ENCODE measurements around the gene SLC38A5.

Gene SLC38A5

DNA sequence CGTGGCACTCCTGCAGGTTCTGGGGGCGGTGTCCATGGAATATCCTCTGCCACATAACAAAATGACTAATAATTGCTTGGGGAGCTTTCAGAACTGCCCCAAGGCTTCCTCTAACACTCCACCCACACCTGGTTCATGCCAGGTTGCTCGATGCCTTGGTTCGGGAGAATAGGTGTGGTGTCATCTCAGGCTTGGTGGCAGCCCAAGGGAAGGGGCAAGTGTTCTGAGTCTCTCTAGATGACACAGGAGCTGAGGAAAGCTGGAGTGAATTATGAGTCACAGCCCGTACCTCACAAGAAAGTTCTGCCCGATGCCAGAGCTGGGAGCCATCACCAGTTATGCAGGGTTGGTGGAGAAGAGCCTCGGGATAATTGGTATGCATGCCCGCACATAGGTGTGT lies 20.6 kb upstream of the SLC38A5 start:
- DNase-seq = no peak

DNA sequence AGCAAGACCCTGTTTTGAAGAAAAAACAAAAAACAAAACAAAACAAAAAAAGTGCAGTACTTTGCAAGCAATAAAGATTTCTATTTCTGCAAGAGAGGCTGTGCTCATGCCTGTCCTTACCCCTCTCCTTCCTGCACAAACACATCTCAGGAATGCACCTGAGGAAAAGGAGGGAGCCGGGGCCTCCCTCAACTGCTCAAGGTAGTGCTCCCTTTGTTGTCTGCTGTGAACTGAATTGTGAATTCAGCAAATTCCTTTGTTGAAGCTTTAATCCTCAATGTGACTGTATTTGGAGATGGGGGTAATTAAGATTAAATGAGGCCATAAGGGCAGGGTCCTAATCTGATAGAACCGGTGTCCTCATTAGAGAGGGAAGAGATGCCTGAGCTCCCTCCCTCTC lies 19.8 kb upstream of the SLC38A5 start:
- DNase-seq = no peak

DNA sequence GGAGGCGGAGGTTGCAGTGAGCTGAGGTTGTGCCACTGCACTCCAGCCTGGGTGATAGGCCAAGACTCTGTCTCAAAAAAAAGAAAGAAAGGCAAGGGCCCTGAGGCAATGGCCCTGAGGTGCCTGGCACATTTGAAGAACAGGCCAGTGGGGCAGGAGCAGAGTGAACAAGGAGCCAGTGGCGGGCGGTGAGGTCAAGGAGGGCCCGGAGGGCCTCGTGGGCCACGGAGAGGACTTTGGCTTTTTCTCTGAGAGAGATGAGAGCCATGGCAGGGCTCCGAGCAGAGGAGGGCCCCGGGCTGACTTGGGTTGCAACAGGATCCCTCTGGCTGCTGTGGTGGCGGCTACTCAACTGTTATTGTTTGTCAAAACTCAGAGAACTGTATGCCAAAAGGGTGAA lies 19.2 kb upstream of the SLC38A5 start:
- no peak for DNase-seq

DNA sequence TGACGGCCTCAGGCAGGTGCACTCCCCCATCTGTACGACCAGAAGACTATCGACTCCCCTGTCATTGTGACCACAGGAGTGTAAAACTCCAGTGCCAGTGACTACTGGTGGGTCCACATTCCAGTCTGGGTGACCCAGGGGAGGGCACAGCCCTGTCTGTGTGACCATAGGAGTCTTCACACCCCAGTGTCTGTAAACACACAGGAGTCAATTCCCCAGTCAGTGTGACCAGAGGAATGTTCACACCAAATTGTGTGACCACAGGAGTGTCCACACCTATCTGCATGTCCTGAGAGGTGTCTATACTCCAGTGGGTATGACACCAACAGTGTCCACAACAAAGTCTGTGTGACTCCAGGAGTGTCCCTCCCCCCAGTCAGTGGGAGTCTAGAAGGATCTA lies 18.0 kb upstream of the SLC38A5 start:
- DNase-seq = no peak

DNA sequence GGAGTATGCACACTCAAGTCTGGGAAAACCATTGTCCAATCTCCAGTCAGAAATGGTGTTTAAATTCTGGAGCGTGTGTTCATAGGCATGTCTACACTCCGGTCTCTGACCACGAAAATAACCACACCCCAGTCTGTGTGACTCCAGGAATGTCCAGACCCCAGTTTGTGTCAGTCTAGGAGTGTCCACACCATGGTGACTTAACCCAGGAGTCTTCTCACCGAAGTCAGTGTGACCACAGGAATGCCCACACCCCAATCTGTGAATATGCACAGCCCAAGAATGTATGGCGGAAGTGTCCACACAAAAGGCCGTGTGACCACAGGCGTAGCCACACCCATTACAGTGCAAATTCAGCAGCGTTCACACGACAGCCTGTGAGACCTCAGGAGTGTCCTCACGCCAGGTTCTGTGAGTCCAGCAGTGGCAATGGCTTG lies 17.3 kb upstream of the SLC38A5 start:
- DNase-seq = no peak

DNA sequence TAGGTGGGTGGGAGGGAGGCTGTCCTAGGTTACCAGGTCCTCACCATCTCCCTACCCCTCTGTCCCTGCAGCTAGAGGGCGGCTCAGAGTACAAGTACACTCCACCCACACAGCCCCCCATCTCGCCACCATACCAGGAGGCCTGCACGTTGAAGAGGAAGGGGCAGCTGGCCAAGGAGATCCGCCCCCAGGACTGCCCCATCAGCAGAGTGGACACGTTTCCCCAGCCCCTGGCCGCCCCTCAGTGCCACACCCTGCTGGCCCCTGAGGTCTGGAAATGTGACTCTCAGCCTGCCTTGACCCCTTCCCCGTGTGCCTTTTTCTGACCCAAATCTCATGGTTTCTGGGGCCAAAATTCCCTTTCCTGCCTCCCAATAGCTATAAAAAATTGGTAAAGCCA lies 12.5 kb upstream of the SLC38A5 start:
- no peak for DNase-seq

DNA sequence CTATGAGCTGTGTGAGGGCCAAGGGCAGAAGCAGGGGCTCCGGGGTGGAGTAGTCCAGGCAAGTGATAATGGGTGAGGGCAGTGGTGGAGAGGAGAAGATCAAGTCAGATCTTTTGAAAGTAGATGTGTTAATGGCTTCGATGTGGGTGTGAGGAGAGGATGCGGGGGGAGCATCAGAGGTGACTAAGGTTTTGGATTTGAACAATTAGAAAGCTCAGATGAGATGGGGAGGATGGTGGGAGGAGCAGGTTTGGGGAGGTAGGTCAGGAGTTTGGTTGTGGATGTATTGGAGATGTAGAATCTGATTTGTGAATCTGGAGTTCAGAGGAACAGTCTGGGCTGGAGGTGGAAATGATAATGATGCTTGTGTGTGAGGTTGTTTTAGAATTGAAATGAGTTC lies 10.5 kb upstream of the SLC38A5 start:
- DNase-seq = no peak

DNA sequence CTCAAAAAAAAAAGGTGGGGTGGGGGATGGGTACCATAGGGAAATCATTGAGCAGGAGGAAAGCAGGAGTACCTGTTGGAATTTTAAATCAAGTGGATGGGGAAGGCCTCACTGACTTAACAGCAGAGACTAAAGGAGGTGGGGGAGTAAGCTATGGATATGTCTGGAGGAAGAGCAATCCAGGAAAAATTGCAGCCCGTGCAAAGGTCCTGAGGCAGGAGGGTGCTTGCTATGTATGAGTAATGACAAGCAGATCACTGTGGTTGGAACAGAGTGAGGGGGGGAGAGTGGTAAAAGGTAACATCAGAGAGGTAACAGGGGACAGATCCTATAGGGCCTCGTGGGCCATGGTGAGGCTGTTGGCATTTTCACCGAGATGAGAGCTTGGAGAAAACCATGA lies 10.1 kb upstream of the SLC38A5 start:
- DNase-seq = no peak

DNA sequence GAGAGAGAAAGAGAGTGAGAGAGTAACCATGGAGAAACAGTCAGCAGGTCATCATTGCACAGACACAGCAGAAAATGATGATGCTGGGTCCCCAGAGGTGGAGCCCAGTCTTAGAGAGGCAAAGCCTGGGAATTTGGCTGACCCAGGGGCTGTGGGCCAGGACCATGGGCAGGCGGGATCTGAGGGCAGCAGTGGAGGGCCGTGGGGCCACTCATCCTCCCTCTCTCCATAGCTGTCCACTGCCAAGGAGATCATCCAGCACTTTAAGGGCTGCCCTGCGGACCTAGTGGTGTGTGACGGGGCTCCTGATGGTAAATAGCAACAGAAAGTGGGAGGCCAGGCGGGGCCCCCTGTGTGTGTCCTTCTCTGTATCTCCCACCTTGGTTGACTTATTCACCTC lies 8.7 kb upstream of the SLC38A5 start:
- no peak for DNase-seq

DNA sequence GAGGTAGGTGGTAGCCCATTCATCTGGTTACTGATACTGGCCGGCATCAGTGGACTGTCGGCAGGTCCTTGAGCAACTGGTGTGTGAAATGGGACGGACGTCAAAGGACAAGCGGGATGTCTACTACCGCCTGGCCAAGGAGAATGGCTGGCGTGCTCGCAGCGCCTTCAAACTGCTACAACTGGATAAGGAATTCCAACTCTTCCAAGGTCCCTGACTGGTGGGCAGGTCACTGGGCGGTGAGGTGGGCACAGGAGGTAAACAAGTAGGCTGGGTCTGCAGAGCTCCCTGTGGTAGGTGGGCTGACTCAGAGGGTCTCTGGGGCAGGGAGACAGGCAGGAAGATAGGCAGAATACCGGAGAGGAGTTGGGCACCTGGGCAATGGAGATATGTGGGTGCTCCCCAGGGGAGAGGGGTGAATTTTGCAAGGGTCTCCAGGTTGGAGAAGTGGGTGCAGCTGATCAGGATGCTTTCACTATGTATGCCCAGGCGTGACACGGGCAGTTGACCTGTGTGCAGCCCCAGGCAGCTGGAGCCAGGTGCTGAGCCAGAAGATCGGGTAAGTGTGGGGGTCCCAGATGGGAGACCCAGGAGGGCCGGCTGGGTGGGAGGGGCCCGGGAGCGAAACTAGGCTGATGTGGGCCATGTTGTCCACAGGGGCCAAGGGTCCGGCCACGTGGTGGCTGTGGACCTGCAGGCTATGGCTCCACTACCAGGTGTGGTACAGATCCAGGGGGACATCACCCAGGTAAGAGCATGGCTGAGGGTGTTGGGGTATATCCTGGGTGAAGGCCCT lies 8.1 kb upstream of the SLC38A5 start:
- no peak for DNase-seq

DNA sequence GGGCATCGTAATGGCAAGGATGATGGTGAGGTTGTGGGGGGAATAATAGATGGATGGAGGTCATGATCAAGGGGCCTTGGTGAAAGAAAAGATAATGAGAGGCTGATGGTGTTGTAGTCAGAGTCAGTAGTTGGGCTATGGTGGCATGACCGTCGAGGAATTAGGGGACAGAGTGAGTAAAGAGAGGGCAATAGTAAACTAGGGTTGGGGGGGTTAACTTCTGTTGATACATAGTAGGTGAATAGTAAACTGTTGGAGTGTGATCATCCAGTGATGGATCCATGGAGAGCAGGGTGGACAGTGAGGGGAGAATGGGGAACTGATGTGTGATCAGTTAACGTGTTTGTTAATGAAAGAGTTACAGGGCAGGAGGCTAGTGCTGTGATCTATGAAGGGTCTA lies 6.9 kb upstream of the SLC38A5 start:
- DNase-seq = no peak

DNA sequence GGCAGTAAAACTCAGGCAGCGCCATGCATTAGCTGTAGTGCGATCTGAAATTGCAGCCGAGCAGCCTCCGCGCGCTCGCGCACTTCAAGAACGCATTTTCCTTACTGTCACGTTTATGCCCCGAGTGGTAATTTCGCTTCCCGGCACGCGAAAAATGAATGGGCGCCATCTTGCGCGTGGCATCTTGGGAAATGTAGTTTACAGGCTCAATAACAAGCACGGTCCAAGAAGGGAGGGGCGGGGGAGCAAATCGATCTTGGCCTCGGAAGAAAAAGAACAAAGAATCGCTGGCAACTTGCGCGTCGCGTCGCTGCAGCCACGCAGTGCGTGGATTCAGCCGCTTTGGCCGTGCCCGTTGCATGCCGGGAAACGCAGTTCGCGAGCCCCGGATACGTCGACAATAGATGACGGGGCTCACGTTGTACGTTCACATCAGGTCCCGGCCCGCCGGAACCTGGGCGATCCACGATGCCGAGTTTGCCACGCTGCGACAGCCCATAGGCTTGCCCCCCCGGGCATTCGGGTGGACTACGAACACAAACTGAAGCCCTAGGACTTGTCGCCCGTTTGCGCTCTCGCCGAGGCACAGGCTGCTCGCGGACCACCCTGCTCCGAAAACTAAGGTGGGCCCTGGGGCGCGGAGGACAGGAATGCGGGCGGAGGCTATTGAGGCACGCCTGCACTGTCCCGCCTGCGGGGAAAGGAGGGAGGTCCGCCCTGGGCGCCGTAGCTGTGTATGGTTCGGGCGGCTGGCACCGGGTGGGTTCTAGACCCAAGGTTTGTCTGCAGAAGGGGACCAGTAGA lies 5.9 kb upstream of the SLC38A5 start, which contains the start of gene FTSJ1:
TSS of gene FTSJ1 (plus strand) at position 426 of the 804 bp plus-strand sequence. CDS start 1,849 bp downstream, outside the sequence.
- DNase-seq = peak; percentile 86

DNA sequence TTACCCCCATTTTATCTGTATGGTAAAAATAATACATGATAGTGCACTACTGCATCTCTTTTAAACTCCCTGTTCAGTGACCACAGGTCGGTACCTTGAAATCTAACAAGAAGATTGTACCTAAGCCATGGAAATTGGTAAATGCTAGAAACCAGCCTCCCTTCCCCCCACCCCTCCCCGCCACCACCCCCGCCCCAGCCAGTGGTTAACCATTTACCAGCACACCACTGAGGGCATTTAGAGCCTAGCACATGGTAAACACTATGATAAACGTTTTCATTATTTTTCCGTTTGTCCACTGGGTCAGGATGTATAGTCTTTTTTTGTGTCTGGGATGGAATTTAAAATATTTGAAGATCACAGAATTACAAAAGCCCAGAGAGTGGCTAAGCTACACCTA lies 5.2 kb upstream of the SLC38A5 start:
- DNase-seq = no peak

DNA sequence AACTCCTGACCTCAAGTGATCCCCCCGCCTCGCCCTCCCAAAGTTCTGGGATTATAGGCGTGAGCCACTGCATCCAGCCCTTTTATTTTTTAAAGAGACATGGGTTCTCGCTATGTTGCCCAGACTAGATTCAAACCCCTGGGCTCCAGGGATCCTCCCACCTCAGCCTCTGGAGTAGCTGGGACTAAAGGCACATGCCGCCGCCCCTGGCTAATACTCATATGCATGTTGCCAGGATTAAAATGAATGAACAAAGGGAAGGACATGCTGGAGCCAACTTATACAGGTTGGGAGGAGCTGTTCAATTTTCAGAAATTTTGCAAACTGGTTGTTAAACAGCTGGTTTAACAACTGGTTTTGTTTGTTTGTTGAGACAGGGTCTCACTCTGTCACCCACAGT lies 4.5 kb upstream of the SLC38A5 start:
- no peak for DNase-seq

DNA sequence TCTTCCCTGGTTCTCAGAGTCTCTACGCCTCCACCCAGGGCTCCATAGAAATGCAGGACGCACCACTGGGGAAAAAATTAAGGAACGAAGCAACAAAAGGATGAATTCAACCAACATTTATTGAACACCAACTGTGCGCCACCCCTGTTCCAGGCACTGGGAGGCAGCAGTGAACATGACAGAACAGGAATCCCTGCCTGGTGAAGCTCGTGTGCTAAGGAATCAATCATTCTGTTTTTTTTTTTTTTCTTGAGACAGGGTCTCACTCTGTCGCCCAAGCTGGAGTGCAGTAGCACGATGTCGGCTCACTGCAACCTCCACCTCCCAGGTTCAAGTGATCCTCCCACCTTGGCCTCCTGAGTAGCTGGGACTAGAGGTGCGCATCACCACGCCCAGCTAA lies 4.1 kb upstream of the SLC38A5 start:
- DNase-seq = no peak

DNA sequence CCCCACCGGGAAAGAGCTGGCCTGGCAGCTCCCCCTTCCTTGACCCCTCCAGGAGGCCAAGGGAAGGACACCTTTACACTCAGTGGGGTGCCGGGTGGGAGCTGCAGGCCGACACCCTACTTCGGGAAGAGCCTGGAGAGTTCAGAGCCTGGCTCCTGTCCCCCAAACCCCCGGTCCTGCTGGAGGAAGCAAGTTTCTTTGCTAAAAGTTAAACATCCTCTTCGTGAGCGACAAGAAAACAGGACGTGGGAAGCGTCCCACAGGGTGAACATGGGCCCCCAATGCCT lies 3.6 kb upstream of the SLC38A5 start:
- DNase-seq = no peak

DNA sequence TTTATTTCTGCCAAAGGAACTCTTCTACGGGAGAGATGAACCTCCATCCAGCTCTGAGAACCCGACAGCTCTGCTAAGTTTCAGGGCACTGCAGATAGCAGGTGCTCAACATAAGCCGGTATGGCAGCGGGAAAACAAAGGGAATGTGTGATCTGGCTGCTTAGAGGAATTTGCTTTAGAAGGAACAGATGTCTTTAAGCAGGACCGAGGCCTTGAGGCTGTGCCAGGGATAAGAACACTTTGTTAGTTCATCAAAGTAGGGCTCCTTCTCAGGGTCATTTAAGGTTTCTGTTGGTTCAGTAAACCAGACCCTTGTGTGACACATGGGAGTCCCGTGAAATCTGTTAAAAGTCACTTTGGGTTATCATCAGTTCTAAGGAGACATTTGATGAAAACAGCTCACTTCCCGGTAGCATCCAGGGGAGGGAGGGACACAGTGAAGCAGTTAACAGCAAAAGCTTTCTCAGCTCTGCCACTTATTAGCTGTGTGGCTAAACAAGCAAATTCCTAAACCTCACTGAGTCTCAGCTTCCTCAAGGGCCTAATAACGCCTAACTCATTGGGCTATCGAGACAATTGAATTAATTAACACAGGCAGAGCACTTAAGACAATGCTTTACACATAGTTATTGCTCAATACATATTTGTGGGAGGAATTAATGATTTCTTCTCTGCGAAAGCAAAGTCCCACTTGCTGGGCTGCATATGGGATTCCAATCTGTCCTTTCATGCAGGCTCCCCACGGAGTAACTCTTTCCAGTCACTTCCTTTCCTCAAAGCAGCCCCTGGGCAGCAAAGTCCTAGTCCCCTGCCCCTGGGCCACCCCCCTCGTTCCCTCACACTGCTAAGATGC lies 3.0 kb upstream of the SLC38A5 start:
- DNase-seq = no peak

DNA sequence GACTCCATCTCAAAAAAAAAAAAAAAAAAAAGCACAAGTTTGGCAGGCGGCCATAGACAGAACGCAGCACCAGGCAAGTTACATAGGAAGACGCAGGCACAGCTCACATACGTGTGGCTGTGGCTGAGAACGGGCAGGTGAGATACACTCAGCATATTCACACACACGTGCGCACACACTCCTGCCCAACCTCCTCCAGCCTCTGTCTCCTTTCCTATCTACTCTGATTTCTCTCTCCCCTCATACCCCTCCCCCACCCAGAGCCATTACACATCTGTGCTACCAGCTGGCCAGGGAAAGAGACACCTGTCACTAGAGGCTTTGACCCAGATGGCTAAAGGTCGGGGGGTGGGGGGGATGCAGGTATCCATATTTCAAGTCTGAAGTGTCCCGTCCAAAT lies 2.2 kb upstream of the SLC38A5 start:
- no peak for DNase-seq

DNA sequence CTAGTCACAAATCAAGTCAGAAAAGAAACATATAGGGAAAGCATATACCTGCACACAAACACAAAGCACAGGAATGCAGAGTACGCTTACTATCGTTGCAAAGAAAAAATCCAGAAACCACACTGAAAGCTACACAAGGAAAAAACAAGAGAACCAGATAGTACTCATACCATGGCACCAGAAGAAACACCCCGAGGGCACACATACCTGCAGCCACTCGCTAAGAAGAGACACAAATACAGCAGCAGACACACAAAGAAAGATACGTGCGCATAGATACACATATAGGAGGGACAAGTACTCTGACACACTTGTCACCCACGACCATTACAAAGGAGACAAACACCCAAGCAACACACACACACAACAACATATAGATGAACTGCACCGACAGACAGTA lies 1.4 kb upstream of the SLC38A5 start:
- no peak for DNase-seq

DNA sequence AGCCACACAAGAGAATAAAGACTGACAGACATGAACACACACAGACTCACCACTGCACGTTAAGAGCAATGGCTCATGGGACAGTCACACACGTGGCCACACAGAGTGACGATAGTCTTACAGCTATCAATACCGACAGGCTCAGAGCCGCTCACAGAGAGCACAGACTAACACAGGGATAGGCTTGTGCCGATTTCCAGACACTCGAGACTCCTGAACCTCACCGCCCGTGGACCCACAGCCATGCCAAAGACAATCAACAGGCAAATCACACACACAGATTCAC lies 716 bp upstream of the SLC38A5 start:
- DNase-seq = no peak

DNA sequence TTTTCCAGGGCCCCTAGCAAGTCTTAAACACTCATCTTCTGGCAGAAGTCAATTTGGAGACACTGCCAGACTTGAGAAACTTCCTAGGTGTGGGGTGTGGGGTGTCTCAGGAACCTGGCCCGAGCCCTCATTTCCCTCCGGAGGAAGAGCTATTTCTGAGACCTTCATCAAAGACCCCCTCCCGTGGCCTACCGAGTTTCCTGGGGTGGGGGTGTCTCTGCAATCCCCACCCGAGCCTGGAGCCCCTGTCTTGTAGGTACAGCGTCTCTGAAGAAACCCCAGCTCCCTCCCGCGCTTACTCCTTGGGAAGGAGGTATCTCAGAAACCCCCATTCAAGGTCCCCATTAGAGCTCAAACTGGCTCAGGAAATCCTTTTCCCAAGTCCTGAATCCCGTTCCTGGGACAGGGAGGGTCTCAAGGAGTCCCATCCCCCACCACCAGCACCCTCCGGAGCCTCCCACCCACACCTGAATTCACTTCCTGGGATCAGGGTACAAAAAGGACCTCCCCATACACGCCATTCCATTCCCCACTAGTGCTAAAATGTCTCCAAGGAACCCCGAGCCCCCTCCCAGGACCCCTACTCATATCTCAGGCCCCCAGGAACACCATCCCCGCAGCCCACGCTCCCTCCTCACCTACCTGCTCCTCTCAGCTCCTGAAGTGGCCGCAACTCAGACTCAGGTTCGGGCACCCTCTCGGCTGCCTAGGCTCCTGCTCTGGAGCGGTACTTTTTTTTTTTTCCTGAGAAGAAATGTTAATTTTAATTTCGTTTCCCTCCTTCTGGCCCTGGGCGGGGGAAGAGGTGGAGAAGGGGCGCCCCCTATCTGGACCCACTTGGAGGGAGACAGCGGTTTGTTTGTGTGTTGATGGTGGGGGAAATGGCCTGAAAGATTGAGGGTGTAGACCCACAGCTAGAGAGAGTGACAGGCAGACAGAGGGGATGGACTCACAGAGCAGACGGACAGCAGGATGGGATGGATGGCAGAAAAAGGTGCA lies 1.1 kb downstream of the SLC38A5 start:
- DNase-seq = peak; percentile 54

DNA sequence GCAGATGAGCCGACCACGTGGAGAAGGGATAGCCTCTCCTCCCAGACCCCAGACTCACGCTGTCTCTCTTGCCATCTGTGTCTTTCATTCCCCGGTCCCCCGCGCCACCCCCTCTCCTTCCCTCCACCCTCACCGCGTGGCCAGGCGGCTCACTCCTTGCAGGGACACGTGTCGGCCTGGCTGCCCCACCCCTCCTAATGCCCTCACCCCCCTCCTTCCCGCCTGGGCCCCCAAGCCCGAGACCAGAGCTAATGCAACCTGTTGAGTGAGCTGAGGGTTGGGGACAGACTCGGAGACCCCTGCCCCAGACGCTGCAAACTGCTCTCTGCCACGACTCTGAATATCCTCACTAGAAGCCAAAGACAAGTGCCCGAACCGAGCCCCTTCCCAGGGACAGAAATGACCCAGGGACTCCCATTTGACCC lies 1.8 kb downstream of the SLC38A5 start:
- DNase-seq = peak; percentile 52
